ENCODE data around the gene LYRM1. TPM values are rescaled to one million over a fixed set of nuclear protein-coding genes. Genes with fewer than 3 reads are reported as not detected.
"Not testable (repeated sequence)": the region's sequence is repeated elsewhere in the genome, so short reads cannot be mapped to it uniquely, and the experiment has no call there.

Gene LYRM1
- total RNA-seq, 2 donors from 2014 or later, result 18.7 to 34.9 TPM

DNA sequence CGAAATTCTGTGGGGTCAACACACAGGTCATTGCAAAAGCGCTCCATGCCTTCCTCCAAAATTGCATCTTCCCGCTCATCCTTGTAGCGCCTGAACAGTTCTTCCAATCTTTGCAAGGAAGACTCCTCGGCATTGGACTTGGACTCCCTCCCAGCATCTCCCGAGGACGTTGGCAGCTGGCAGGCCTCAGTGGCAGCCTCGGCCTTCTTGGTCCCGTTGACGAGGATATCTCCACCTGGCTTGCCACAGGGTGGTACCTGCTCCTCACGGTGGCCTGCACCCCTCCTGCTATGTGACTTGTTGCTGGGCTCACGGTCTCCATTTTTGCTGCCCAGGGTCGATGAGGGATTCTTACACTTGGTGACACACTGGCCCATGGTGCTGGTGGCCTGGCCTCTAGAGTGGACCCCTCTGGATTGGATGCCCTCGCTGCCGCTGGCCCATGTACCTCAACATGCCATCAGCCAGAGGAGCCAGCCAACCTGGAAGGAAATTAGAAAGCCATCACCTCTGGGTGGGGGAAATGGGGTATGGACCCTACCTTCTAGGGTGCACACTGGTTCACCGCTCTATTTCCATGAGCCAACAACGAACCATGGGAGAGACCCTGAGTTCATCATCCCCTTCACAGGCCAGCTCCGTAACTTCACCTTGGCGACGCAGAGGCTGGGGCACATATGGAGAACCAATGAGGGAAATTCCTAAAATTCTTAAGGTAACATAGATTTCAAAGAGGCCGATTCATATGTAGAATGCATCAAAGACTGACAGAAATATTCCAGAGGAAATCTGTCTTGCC is 38.2 kb upstream of the LYRM1 start:
- Histone ChIP-seq H3K36me3 (peaks cover 15% of the 10 kb centered on the region), H3K4me3 (no peak overlapping the region), H3K27me3 (replicated peaks; ENCODE audit: insufficient read depth) (no peaks in the 10 kb centered on the region), H3K27ac (peak overlapping the region in 1 of 2 donors; percentile 7), H3K4me1 (ENCODE audit: control insufficient read depth in 1 of 2, low read depth in 2 of 2) (peaks cover 47 to 77% of the 10 kb centered on the region in 2 donors), H3K9me3 (no peaks in the 10 kb centered on the region)
- TF ChIP-seq, protein P1, sequence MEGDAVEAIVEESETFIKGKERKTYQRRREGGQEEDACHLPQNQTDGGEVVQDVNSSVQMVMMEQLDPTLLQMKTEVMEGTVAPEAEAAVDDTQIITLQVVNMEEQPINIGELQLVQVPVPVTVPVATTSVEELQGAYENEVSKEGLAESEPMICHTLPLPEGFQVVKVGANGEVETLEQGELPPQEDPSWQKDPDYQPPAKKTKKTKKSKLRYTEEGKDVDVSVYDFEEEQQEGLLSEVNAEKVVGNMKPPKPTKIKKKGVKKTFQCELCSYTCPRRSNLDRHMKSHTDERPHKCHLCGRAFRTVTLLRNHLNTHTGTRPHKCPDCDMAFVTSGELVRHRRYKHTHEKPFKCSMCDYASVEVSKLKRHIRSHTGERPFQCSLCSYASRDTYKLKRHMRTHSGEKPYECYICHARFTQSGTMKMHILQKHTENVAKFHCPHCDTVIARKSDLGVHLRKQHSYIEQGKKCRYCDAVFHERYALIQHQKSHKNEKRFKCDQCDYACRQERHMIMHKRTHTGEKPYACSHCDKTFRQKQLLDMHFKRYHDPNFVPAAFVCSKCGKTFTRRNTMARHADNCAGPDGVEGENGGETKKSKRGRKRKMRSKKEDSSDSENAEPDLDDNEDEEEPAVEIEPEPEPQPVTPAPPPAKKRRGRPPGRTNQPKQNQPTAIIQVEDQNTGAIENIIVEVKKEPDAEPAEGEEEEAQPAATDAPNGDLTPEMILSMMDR (IDR thresholded peaks at IDR 0.05), result no peak
- ATAC-seq (ENCODE audit: insufficient number of reproducible peaks, low FRiP score, low read depth) (no peak), DNase-seq (ENCODE audit: low spot score) (no peak)

DNA sequence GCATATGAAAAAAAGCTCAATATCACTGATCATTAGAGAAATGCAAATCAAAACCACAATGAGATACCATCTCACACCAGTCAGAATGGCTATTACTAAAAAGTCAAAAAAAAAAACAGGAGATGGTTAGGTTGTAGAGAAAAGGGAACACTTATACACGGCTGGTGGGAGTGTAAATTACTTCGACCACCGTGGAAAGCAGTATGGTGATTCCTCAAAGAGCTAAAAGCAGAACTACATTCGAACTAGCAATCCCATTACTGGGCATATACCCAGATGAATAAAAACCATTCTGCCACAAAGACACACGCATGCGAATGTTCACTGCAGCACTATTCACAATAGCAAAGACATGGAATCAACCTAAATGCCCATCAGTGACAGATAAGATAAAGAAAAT is 36.2 kb upstream of the LYRM1 start:
- not testable (repeated sequence) for DNase-seq (ENCODE audit: low spot score); H3K4me3 ChIP-seq; H3K9me3 ChIP-seq; H3K27me3 ChIP-seq (replicated peaks; ENCODE audit: insufficient read depth); ATAC-seq (ENCODE audit: insufficient number of reproducible peaks, low FRiP score, low read depth)
- peaks cover 15% of the 10 kb centered on the region for H3K36me3 ChIP-seq
- H3K27ac ChIP-seq, result peak overlapping the region in 1 of 2 donors; percentile 84
- H3K4me1 ChIP-seq (ENCODE audit: control insufficient read depth in 1 of 2, low read depth in 2 of 2), result peaks cover 62 to 87% of the 10 kb centered on the region in 2 donors

DNA sequence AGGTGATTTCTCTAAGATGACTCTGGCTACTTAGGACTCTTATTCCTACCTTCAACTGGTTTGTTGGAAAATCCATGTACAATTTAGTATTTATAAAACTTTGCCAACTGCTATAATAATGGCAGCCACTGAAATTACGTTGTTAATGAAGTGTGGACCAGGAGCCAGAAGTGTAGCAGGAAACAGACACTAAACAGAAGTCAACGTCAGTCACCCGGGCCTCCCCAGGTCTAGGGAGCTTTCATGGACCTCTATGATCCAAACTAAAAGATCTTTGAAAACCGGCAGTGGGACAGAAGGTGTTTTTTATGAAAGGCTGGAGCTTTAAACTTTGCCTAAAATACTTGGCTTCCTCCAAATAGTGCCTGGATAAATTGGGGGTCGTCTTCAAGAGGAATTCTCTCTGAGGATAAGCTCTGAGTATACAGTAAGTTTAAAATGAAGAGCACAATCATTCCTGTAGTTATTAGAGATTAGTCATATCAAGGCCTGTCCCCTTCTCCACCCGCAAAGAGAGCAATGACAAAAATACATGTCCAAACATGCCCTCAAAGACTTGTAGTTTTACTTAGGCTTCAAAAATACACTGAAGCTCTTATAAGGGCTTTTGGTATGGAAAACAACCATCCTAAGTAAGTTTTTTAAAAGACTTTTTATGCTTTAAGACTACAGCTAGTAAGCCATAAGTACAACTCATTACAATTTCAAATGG is 35.0 kb upstream of the LYRM1 start:
- TF ChIP-seq, protein P1 (IDR thresholded peaks at IDR 0.05), result no peak
- H3K27ac ChIP-seq, result peak overlapping the region; percentile 84 to 88
- H3K4me3 ChIP-seq, result peak overlapping the region; percentile 6
- DNase-seq (ENCODE audit: low spot score), result no peak
- no peaks in the 10 kb centered on the region for H3K27me3 ChIP-seq (replicated peaks; ENCODE audit: insufficient read depth)
- H3K4me1 ChIP-seq (ENCODE audit: control insufficient read depth in 1 of 2, low read depth in 2 of 2), result peaks cover 62 to 87% of the 10 kb centered on the region in 2 donors
- no peak for ATAC-seq (ENCODE audit: insufficient number of reproducible peaks, low FRiP score, low read depth)
- peaks cover 10% of the 10 kb centered on the region for H3K36me3 ChIP-seq
- no peaks in the 10 kb centered on the region for H3K9me3 ChIP-seq

DNA sequence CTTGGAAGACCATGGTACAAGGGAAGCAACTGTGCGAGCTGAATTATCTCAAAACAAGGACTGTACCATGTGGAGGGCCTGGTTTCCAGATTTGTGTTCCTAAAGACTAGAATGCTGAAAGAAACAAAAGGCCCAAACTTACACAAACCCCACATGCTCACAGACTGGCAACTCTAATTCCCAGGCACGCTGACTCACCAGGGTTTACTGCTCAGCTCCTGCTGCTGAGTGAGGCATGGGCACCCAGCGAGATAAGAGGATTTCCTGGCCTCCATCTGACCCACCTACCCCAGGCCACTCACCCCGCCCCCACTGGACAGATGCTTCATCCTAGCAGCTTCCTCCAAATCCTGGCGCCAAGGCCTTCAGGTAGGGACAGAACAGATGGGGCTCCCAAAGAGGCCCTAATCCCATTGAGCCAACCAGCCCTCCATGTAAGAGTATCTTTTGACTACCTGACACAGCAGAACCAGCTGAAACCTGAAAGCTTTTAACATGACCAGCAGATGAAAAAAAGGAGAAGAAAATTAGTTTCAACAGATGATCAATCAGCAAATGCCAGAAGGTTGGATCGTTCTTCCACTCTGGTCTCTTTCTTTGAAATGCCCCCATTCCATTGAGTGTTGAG is 34.3 kb upstream of the LYRM1 start:
- H3K27me3 ChIP-seq (replicated peaks; ENCODE audit: insufficient read depth), result no peaks in the 10 kb centered on the region
- no peak overlapping the region for H3K4me3 ChIP-seq
- H3K27ac ChIP-seq, result peak overlapping the region; percentile 84 to 88
- TF ChIP-seq, protein P1 (IDR thresholded peaks at IDR 0.05), result no peak
- H3K4me1 ChIP-seq (ENCODE audit: control insufficient read depth in 1 of 2, low read depth in 2 of 2), result peaks cover 65 to 87% of the 10 kb centered on the region in 2 donors
- peak; percentile 66 for ATAC-seq (ENCODE audit: insufficient number of reproducible peaks, low FRiP score, low read depth)
- H3K9me3 ChIP-seq, result no peaks in the 10 kb centered on the region
- H3K36me3 ChIP-seq, result peaks cover 6% of the 10 kb centered on the region
- peak; percentile 66 for DNase-seq (ENCODE audit: low spot score)

DNA sequence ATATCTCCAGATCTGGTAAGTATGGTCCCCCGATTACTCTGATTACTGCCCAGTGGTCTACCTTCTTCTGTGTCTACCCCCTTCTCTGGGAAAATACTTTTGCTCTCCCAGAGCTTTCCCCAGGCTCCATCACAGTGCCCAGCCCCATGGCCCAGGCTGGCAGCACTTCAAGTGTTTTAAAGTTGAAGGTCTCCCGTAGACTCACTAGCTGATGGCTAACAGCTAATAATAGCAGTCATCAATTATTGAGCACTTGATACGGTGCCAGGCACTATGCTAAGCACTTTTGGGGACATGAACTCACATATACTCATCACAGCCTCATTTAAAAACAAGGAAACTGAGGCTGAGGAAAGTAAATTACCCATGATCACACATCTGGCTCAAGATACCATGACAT is 33.8 kb upstream of the LYRM1 start:
- Histone ChIP-seq H3K27me3 (replicated peaks; ENCODE audit: insufficient read depth) (no peaks in the 10 kb centered on the region), H3K4me3 (no peak overlapping the region), H3K27ac (peak overlapping the region; percentile 84 to 88), H3K9me3 (no peaks in the 10 kb centered on the region), H3K36me3 (peaks cover 3% of the 10 kb centered on the region), H3K4me1 (ENCODE audit: control insufficient read depth in 1 of 2, low read depth in 2 of 2) (peaks cover 71 to 87% of the 10 kb centered on the region in 2 donors)
- DNase-seq (ENCODE audit: low spot score), result no peak
- TF ChIP-seq, protein P1 (IDR thresholded peaks at IDR 0.05), result no peak
- ATAC-seq (ENCODE audit: insufficient number of reproducible peaks, low FRiP score, low read depth), result no peak

Data from thoracic aorta (tissue), 2 donors.